ENCODE measurements around the gene IDI1.

DNA sequence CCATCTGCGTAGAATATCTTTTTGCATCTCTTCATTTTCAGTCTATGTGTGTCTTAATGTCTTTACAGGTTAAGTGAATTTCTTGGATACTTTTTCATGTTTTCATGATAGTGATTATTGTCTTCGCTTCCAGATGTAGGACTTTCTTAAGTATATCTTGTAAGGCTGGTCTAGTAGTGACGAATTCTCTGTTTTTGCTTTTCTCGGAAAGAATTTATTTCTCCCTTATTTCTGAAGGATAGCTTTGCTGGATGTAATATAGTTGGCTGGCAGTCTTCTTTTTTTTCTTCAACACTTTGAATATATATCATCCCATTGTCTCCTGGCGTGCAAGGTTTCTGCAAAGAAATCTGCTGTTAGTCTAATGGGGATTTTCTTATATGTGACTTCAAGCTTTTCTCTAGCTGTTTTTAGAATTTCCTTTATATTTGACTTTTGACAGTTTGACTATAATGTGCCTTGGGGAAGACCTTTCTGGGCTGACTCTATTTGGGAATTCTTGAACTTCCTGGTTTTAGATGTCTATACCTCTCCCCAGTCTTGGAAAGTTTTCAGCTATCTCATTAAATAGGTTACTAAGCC, 46.4 kb downstream of the IDI1 start:
- no peak for TF ChIP-seq CTCF (IDR thresholded peaks at IDR 0.05)
- no peak for TF ChIP-seq POLR2A (IDR thresholded peaks at IDR 0.05)
- TF ChIP-seq POLR2AphosphoS5 (IDR thresholded peaks at IDR 0.05): no peak
